Activated CD4-positive, alpha-beta T cell treated with anti-CD3 and anti-CD28 coated beads for 36 hours (primary cell): ENCODE results near the gene MRTFB. TPM values are rescaled to one million over a fixed set of nuclear protein-coding genes. Genes with fewer than 3 reads are reported as not detected.

Experiments
- ATAC-seq: fragments of 200-7000 bp; cut with Tn5 transposase; one replicate; pipeline ENCODE4 v1.10.0; 2021; ENCODE audit warnings: mild to moderate bottlenecking, moderate library complexity
- CTCF ChIA-PET: fragments of 350-600 bp; sonication (Branson Sonifier 250); formaldehyde crosslinking; loops from one replicate; lab custom pipeline; 2021; ENCODE audit warnings: antibody characterized with exemption; lab: Charles Lee
- POLR2A ChIA-PET: fragments of 350-600 bp; sonication (Branson Sonifier 250); formaldehyde crosslinking; loops from one replicate; lab custom pipeline; 2021; ENCODE audit warnings: antibody characterized with exemption, inconsistent platforms; lab: Charles Lee
- DNase-seq: peaks from one replicate; pipeline ENCODE4 v3.0.0-alpha.2; 2020
- H3K27ac Mint-ChIP-seq: one replicate; pipeline ENCODE4 v1.8.0; 2021; ENCODE audit warnings: mixed read lengths
- H3K27me3 Mint-ChIP-seq: one replicate; pipeline ENCODE4 v1.8.0; 2021; ENCODE audit warnings: mixed read lengths
- H3K36me3 Mint-ChIP-seq: one replicate; pipeline ENCODE4 v1.8.0; 2021; ENCODE audit warnings: low read depth, mixed read lengths
- H3K4me1 Mint-ChIP-seq: one replicate; pipeline ENCODE4 v1.8.0; 2021; ENCODE audit warnings: mixed read lengths
- H3K4me3 Mint-ChIP-seq: one replicate; pipeline ENCODE4 v1.8.0; 2021; ENCODE audit warnings: mild to moderate bottlenecking, moderate library complexity, mixed read lengths
- H3K9me3 Mint-ChIP-seq: one replicate; pipeline ENCODE4 v1.8.0; 2021; ENCODE audit warnings: low read depth, mixed read lengths
- intact Hi-C, 2 experiments: fragments of 100-400 bp; cut with DNase I in 1 of 2; cut with micrococcal nuclease in 1 of 2; formaldehyde crosslinking; loops; one replicate each; pipeline versions ENCODE4 v1.14.2 to v1.15.1; 2022 to 2024; cut with DNase I, micrococcal nuclease
- total RNA-seq, 2 experiments: library from RNA; stranded (reverse); gene quantifications; one replicate each; pipeline ENCODE4 v1.2.3, GENCODE V29; 2021

The MRTFB gene
- total RNA-seq, 2 experiments from 2014 or later, result 9.6 to 16.9 TPM

- Mint-ChIP-seq H3K4me3 (no peak overlapping the region), H3K27ac (no peak overlapping the region), H3K4me1 (no peaks in the 10 kb centered on the region), H3K9me3 (peaks cover 5% of the 10 kb centered on the region), H3K27me3 (no peaks in the 10 kb centered on the region), H3K36me3 (peaks cover 43% of the 10 kb centered on the region)
- CTCF ChIA-PET, result interaction anchor here (1.1 to 1.3 kb wide), 2 partner anchors 15 to 69 kb away, joined by 3 read pairs; no protein-coding TSS in a partner anchor
- POLR2A ChIA-PET, result no interaction called here
- intact Hi-C loops, result no loop called here
- ATAC-seq, result no peak
- DNase-seq, result no peak
Measured at GRCh38 chr16:14264327-14264943, 193.3 kb downstream of the MRTFB start.

- peaks cover 2% of the 10 kb centered on the region for H3K27me3 Mint-ChIP-seq
- H3K9me3 Mint-ChIP-seq, result peaks cover 15% of the 10 kb centered on the region
- peaks cover 33% of the 10 kb centered on the region for H3K36me3 Mint-ChIP-seq
- H3K4me1 Mint-ChIP-seq, result no peaks in the 10 kb centered on the region
- DNase-seq (no peak), ATAC-seq (no peak)
- H3K4me3 Mint-ChIP-seq, result no peak overlapping the region
- ChIA-PET CTCF (no interaction called here), POLR2A (no interaction called here)
- intact Hi-C loops, result no loop called here
- no peak overlapping the region for H3K27ac Mint-ChIP-seq
Measured at GRCh38 chr16:14268073-14268472, 197.0 kb downstream of the MRTFB start.

- Mint-ChIP-seq H3K27ac (no peak overlapping the region), H3K4me1 (no peaks in the 10 kb centered on the region), H3K36me3 (no peaks in the 10 kb centered on the region), H3K9me3 (no peaks in the 10 kb centered on the region), H3K4me3 (no peak overlapping the region), H3K27me3 (peaks cover 2% of the 10 kb centered on the region)
- ATAC-seq, result no peak
- intact Hi-C loops, result no loop called here
- ChIA-PET POLR2A (interaction anchor here (0.6 kb wide), 1 partner anchor 88 kb away, joined by 4 read pairs; no protein-coding TSS in a partner anchor), CTCF (interaction anchor here (1.1 kb wide), 1 partner anchor 10 kb away, joined by 3 read pairs; no protein-coding TSS in a partner anchor)
- DNase-seq, result no peak
Measured at GRCh38 chr16:14275934-14276333, 204.8 kb downstream of the MRTFB start.

- no peak for DNase-seq
- Mint-ChIP-seq H3K9me3 (no peaks in the 10 kb centered on the region), H3K27me3 (peaks cover 2% of the 10 kb centered on the region), H3K4me1 (no peaks in the 10 kb centered on the region), H3K36me3 (no peaks in the 10 kb centered on the region), H3K4me3 (no peak overlapping the region), H3K27ac (no peak overlapping the region)
- ChIA-PET CTCF (interaction anchor here (1.1 to 1.6 kb wide), 2 partner anchors 8 to 29 kb away, joined by 3 to 8 read pairs; no protein-coding TSS in a partner anchor), POLR2A (no interaction called here)
- ATAC-seq, result no peak
- intact Hi-C loops, result no loop called here
Measured at GRCh38 chr16:14278749-14279148, 207.6 kb downstream of the MRTFB start.

- H3K9me3 Mint-ChIP-seq, result no peaks in the 10 kb centered on the region
- ChIA-PET CTCF (no interaction called here), POLR2A (no interaction called here)
- intact Hi-C loops, result no loop called here
- no peak overlapping the region for H3K27ac Mint-ChIP-seq
- peaks cover 2% of the 10 kb centered on the region for H3K27me3 Mint-ChIP-seq
- H3K4me1 Mint-ChIP-seq, result peaks cover 7% of the 10 kb centered on the region
- no peak for DNase-seq
- no peak overlapping the region for H3K4me3 Mint-ChIP-seq
- no peak for ATAC-seq
- no peaks in the 10 kb centered on the region for H3K36me3 Mint-ChIP-seq
Measured at GRCh38 chr16:14280541-14280940, 209.4 kb downstream of the MRTFB start.

GRCh38 chr16:14283786-14284185 is 212.7 kb downstream of the MRTFB start:
- DNase-seq (no peak), ATAC-seq (no peak)
- H3K36me3 Mint-ChIP-seq, result no peaks in the 10 kb centered on the region
- H3K27me3 Mint-ChIP-seq, result no peaks in the 10 kb centered on the region
- H3K4me3 Mint-ChIP-seq, result no peak overlapping the region
- intact Hi-C loops, result no loop called here
- H3K4me1 Mint-ChIP-seq, result peaks cover 13% of the 10 kb centered on the region
- ChIA-PET POLR2A (no interaction called here), CTCF (interaction anchor here (0.6 to 0.9 kb wide), 3 partner anchors 24 to 378 kb away, joined by 3 to 5 read pairs (median 3); no protein-coding TSS in a partner anchor)
- H3K9me3 Mint-ChIP-seq, result peaks cover 2% of the 10 kb centered on the region
- H3K27ac Mint-ChIP-seq, result no peak overlapping the region

GRCh38 chr16:14284371-14284770 is 213.3 kb downstream of the MRTFB start:
- intact Hi-C loops, result no loop called here
- ATAC-seq, result no peak
- peaks cover 13% of the 10 kb centered on the region for H3K4me1 Mint-ChIP-seq
- H3K4me3 Mint-ChIP-seq, result peak overlapping the region; percentile 27
- no peak overlapping the region for H3K27ac Mint-ChIP-seq
- H3K9me3 Mint-ChIP-seq, result peaks cover 8% of the 10 kb centered on the region
- H3K36me3 Mint-ChIP-seq, result peaks cover 2% of the 10 kb centered on the region
- ChIA-PET POLR2A (no interaction called here), CTCF (interaction anchor here (0.6 to 1.3 kb wide), 5 partner anchors 24 to 378 kb away, joined by 3 to 7 read pairs (median 4); partner anchors contain the start of gene ERCC4)
- DNase-seq, result no peak
- no peaks in the 10 kb centered on the region for H3K27me3 Mint-ChIP-seq

- ATAC-seq (peak; percentile 62), DNase-seq (peak; percentile 80)
- Mint-ChIP-seq H3K4me3 (peak overlapping the region; percentile 80), H3K27ac (peak overlapping the region; percentile 84), H3K9me3 (peaks cover 14% of the 10 kb centered on the region), H3K27me3 (no peaks in the 10 kb centered on the region), H3K36me3 (peaks cover 2% of the 10 kb centered on the region), H3K4me1 (peaks cover 13% of the 10 kb centered on the region)
- intact Hi-C loops, result loop anchor here (1.0 to 5.0 kb wide), 7 partner anchors 36 to 366 kb away; partner anchors contain the start of genes MRTFB (in 2 of the 2) and PARN (in 1 of the 2)
- POLR2A ChIA-PET, result interaction anchor here (1.8 kb wide), 1 partner anchor 365 kb away, joined by 7 read pairs; the partner anchor contains the start of gene ERCC4
- CTCF ChIA-PET, result interaction anchor here (0.7 to 1.6 kb wide), 9 partner anchors 10 to 365 kb away, joined by 3 to 9 read pairs (median 3); partner anchors contain the start of gene ERCC4
Measured at GRCh38 chr16:14284930-14285512, 213.9 kb downstream of the MRTFB start.

- no peaks in the 10 kb centered on the region for H3K27me3 Mint-ChIP-seq
- H3K36me3 Mint-ChIP-seq, result peaks cover 2% of the 10 kb centered on the region
- H3K9me3 Mint-ChIP-seq, result peaks cover 15% of the 10 kb centered on the region
- POLR2A ChIA-PET, result interaction anchor here (0.6 to 1.8 kb wide), 2 partner anchors 243 to 366 kb away, joined by 3 to 7 read pairs; partner anchors contain the start of gene ERCC4
- intact Hi-C loops, result loop anchor here (1.0 to 5.0 kb wide), 7 partner anchors 36 to 366 kb away; partner anchors contain the start of genes MRTFB (in 2 of the 2) and PARN (in 1 of the 2)
- ATAC-seq (peak; percentile 78), DNase-seq (peak; percentile 95)
- H3K4me3 Mint-ChIP-seq, result peak overlapping the region; percentile 80
- peak overlapping the region; percentile 84 for H3K27ac Mint-ChIP-seq
- H3K4me1 Mint-ChIP-seq, result peaks cover 13% of the 10 kb centered on the region
- CTCF ChIA-PET, result interaction anchor here (0.7 to 1.6 kb wide), 11 partner anchors 11 to 366 kb away, joined by 3 to 9 read pairs (median 3); partner anchors contain the start of gene ERCC4
Measured at GRCh38 chr16:14285513-14286367, 214.6 kb downstream of the MRTFB start.

- Mint-ChIP-seq H3K36me3 (peaks cover 2% of the 10 kb centered on the region), H3K9me3 (peaks cover 15% of the 10 kb centered on the region), H3K4me3 (peak overlapping the region; percentile 80), H3K27ac (no peak overlapping the region), H3K27me3 (no peaks in the 10 kb centered on the region), H3K4me1 (peaks cover 13% of the 10 kb centered on the region)
- ATAC-seq (peak; percentile 4), DNase-seq (peak; percentile 58)
- ChIA-PET POLR2A (interaction anchor here (1.8 kb wide), 1 partner anchor 367 kb away, joined by 7 read pairs; the partner anchor contains the start of gene ERCC4), CTCF (interaction anchor here (0.8 to 1.6 kb wide), 6 partner anchors 8 to 367 kb away, joined by 3 to 9 read pairs (median 3); partner anchors contain the start of gene ERCC4)
- intact Hi-C loops, result loop anchor here in 1 of 2 experiments (5.0 kb wide), 2 partner anchors 214 to 349 kb away; partner anchors contain the start of gene MRTFB
Measured at GRCh38 chr16:14286368-14287230, 215.5 kb downstream of the MRTFB start.
